ENCODE results near the gene ITPRIP. TPM values are rescaled to one million over a fixed set of nuclear protein-coding genes. Genes with fewer than 3 reads are reported as not detected.

Gene ITPRIP
- total RNA-seq, 1 experiment from 2014 or later, result 12.0 TPM

DNA sequence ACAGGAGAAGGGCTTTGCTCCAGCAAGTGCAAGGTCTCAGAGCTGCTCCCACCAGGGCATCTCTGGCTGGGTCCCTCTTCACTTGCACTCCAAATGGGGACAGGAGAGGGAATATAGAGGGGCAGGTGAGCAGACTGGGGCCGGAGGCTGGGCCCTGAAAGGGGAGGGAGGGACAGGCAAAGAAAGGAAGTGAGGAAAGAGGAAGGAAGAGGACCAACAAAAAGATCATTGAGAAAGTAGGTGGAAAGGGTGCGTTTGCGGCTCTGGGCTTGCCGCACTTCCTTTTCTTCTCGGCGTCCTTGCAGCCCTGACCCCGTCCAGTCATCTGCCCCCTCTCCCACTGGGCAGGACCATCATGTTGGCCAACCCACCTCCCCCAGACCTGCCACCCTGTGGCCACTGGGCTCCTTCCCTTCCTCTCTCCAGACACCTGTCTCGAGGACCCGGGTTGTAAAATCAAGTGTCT, 14.0 kb downstream of the ITPRIP start:
- ChIA-PET CTCF (no interaction called here), POLR2A (no interaction called here), RAD21 (ENCODE audit: low non-redundant PET in 1 of 2, low total read pairs in 2 of 2, uncharacterized antibody in 2 of 2, unreplicated experiment in 2 of 2) (no interaction called here)
- ATAC-seq (no peak), DNase-seq (ENCODE audit: low read depth, low spot score) (no peak)
- intact Hi-C loops (cut with micrococcal nuclease), result no loop called here
- Histone ChIP-seq H3K9me2 (ENCODE audit: insufficient read depth) (no peaks in the 10 kb centered on the region), H3K79me2 (ENCODE audit: insufficient read depth, low read length) (peaks cover 57% of the 10 kb centered on the region), H3K9ac (ENCODE audit: low read length) (no peak overlapping the region), H4K20me1 (ENCODE audit: insufficient read depth) (no peaks in the 10 kb centered on the region), H3K4me2 (ENCODE audit: low read length) (no peak overlapping the region), H3K4me3 (replicated peaks in 1 of 2; ENCODE audit: low read depth in 1 of 2, low read length in 2 of 2) (no peak overlapping the region), H3K27ac (ENCODE audit: low read depth, low read length) (no peak overlapping the region), H3K9me3 (ENCODE audit: control insufficient read depth in 1 of 2, insufficient read depth in 1 of 2, low read depth in 1 of 2, low read length in 2 of 2) (no peaks in the 10 kb centered on the region), H2AFZ (ENCODE audit: low read depth, low read length, poor library complexity, severe bottlenecking) (no peak overlapping the region), H3K4me1 (ENCODE audit: control insufficient read depth in 1 of 2, insufficient read depth in 2 of 2, low read length in 2 of 2) (peaks cover 25 to 31% of the 10 kb centered on the region in 2 experiments), H3K36me3 (ENCODE audit: control insufficient read depth in 1 of 2, insufficient read depth in 2 of 2, low read length in 2 of 2) (no peaks in the 10 kb centered on the region), H3K27me3 (ENCODE audit: insufficient read depth, low read length) (no peaks in the 10 kb centered on the region)
- TF ChIP-seq SRF (IDR thresholded peaks at IDR 0.05; ENCODE audit: low read depth) (no peak), CEBPB (IDR thresholded peaks at IDR 0.05; ENCODE audit: low read depth) (no peak), ELF1 (IDR thresholded peaks at IDR 0.05; ENCODE audit: borderline replicate concordance, low read depth) (no peak), FOSL1 (IDR thresholded peaks at IDR 0.05; ENCODE audit: low read depth) (no peak), EZH2 (IDR thresholded peaks at IDR 0.05) (no peak), ZNF274 (IDR thresholded peaks at IDR 0.05; ENCODE audit: low read depth, low read length) (no peak), TCF7L2 (IDR thresholded peaks at IDR 0.05; ENCODE audit: borderline replicate concordance, extremely low read depth, insufficient read depth, insufficient read length) (no peak), EGR1 (IDR thresholded peaks at IDR 0.05; ENCODE audit: low read depth) (no peak)
- TF ChIP-seq, protein P1, sequence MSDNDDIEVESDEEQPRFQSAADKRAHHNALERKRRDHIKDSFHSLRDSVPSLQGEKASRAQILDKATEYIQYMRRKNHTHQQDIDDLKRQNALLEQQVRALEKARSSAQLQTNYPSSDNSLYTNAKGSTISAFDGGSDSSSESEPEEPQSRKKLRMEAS (IDR thresholded peaks at IDR 0.05), result no peak
- TF ChIP-seq, protein P2, sequence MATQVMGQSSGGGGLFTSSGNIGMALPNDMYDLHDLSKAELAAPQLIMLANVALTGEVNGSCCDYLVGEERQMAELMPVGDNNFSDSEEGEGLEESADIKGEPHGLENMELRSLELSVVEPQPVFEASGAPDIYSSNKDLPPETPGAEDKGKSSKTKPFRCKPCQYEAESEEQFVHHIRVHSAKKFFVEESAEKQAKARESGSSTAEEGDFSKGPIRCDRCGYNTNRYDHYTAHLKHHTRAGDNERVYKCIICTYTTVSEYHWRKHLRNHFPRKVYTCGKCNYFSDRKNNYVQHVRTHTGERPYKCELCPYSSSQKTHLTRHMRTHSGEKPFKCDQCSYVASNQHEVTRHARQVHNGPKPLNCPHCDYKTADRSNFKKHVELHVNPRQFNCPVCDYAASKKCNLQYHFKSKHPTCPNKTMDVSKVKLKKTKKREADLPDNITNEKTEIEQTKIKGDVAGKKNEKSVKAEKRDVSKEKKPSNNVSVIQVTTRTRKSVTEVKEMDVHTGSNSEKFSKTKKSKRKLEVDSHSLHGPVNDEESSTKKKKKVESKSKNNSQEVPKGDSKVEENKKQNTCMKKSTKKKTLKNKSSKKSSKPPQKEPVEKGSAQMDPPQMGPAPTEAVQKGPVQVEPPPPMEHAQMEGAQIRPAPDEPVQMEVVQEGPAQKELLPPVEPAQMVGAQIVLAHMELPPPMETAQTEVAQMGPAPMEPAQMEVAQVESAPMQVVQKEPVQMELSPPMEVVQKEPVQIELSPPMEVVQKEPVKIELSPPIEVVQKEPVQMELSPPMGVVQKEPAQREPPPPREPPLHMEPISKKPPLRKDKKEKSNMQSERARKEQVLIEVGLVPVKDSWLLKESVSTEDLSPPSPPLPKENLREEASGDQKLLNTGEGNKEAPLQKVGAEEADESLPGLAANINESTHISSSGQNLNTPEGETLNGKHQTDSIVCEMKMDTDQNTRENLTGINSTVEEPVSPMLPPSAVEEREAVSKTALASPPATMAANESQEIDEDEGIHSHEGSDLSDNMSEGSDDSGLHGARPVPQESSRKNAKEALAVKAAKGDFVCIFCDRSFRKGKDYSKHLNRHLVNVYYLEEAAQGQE (IDR thresholded peaks at IDR 0.05; ENCODE audit: low read depth), result no peak
- TF ChIP-seq, protein P3, sequence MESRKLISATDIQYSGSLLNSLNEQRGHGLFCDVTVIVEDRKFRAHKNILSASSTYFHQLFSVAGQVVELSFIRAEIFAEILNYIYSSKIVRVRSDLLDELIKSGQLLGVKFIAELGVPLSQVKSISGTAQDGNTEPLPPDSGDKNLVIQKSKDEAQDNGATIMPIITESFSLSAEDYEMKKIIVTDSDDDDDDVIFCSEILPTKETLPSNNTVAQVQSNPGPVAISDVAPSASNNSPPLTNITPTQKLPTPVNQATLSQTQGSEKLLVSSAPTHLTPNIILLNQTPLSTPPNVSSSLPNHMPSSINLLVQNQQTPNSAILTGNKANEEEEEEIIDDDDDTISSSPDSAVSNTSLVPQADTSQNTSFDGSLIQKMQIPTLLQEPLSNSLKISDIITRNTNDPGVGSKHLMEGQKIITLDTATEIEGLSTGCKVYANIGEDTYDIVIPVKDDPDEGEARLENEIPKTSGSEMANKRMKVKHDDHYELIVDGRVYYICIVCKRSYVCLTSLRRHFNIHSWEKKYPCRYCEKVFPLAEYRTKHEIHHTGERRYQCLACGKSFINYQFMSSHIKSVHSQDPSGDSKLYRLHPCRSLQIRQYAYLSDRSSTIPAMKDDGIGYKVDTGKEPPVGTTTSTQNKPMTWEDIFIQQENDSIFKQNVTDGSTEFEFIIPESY (IDR thresholded peaks at IDR 0.05; ENCODE audit: extremely low read depth, insufficient replicate concordance, low read length), result no peak
- BruUV-seq (replicated peaks), result no TSS peak

Data from HCT116 (cell line).